Germinal center (tissue), 1 donor: ENCODE results near the gene ODC1.

Experiments
- DNase-seq: peaks from one replicate; pipeline ENCODE4 v3.0.0; 2012; ENCODE audit warnings: mixed read lengths, low spot score

Gene ODC1

DNA sequence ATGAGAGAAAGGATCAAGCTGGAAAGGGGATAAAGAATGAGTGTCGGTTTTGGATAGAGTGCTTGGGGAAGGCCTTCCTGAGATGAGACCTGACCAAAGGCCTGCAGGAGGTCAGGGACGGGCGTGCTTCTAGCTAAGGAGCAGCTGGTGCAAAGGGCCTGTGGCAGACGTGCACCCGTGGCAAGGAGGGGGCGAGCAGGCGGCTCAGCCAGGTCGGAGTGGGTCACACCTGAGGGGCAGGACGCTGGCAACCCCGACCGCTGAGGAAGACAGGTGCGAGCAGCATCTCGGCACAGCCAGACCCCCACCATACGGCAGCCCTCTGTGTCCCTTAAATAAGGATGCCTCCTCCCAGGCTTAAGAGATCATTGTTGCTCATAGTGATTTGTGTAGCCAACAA lies 48.1 kb downstream of the ODC1 start:
- no peak for DNase-seq

DNA sequence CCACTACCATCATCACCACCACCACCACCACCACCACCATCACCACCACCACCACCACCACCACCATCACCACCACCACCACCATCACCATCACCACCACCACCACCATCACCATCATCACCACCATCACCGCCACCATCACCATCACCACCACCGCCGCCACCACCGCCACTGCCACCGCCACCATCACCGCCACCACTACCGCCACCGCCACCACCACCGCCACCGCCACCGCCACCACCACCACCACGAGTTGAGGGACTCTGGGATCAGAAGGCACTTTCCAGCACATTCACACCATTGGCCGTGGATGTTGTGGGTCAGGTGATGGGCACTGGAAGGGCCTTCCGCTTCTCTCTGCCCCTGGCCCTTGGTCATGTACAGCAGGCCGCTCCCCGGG lies 48.8 kb downstream of the ODC1 start:
- no peak for DNase-seq

DNA sequence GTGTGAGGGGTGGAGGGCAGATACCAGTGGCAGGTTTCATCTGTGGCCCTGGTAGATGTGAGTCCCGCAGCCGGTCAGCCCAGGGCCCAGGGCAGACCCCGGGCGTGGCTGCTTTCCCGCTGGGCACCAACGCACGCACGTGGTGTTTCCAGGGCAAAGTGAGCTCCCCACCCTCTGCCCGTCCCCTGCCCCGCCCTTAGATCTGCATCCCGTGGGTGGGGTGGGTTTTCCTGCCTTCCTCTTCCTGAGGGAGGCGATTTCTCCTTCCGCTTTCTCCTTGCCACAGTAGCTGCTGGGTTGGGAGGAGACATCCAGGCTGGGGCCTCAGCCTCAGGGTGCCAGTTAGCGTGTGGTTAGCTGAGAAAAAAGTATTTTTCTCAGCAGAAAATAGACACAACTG lies 49.6 kb downstream of the ODC1 start:
- DNase-seq, result no peak

DNA sequence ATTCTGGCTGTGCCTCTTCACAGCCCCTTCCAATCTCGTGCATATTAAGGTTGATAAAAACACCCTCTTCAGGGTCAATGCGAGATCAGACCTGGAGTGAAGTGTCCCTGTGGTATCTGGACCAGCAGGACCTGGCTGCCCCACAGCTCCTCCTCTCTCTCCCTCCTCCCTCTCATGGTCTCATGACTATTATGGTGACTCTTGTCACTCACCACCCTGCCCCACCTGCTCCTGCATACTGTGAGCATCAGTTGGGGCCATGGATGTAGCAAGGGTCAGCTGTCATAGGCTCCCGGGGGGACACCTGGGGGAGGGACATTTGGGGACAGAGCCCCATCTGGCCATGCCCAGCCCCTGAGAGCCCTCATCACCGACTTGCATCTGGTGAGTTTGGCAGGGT lies 50.2 kb downstream of the ODC1 start:
- DNase-seq, result no peak

DNA sequence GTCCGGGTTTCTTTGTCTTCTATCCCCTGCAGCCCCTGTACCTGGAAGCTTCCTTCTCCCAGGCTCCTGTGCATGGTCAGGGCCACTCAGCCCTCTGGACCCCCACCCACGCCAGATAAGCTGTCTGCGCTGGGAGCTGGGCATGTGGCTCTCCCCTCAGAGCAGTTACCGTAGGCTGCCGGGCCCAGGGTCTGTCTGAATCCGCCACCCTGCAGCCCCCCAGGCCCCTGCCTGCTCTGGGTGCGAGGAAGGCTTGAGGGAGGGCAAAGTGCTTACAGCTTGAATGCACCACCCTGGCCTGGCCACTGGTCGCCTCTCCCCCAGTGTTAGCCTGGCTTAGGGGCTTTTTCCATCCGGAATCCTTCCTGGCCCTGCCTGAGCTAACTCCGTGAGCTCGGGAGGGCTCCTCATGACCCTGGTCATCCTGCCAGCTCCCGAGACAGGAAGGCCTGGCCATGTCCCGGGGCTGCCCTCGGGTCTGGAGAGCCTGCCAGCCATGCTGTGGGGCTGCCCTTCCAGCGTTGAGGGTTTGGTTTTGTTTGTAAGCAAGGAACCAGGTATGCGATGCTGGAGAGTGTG lies 50.7 kb downstream of the ODC1 start:
- no peak for DNase-seq

DNA sequence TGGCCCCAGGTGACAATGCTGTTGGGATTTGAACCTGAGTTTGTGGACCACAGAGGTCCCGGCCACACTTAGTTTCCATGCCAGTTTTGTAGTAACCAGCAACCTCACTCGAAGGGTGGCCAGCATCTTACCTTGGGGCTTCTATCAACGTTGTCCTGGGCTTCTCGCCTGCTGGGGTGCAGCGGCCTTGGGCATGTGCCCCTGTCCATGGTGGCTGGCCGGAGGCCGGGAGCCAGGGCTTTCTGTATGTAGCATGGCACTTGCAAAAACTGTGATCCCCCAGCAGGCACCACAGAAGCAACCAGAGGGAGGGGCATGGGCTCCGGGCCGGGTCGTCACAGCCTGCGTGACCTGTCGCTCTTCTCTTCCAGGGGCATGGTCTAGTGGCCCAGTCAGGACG lies 51.7 kb downstream of the ODC1 start:
- no peak for DNase-seq

DNA sequence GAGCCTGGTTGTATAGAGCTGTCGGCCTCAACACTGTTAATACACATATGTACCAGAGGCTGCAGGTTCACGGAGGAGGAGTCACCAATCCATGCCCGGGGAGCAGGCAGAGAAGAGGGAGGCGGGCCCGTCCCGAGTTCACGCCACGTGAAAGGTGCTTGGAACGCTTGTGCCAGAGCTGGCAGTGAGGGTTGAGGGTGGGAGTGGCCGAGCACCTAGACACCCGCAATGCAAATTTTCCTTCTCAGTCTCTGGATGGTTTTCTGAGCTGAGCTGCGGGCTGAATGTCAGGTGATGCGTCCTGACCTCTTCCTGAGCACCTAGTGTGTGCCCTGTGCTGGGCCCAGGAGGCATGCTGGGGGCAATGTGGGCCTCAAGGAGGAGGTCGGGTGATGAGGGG lies 52.2 kb downstream of the ODC1 start:
- no peak for DNase-seq

DNA sequence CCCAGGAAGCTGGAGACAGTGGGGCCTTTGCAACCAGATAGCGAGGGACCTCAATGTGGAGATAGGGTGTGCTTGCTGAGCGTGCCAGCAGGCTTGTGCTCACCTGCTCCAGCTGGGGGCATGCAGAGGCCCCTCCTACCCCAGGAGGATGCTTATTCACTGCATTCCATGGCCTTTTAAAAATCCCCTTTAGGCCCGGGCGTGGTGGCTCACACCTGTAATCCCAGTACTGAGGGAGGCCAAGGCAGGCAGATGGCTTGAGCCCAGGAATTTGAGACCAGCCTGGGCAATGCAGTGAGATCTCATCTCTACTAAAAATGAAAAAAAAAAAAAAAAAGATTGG lies 54.5 kb downstream of the ODC1 start:
- no peak for DNase-seq

DNA sequence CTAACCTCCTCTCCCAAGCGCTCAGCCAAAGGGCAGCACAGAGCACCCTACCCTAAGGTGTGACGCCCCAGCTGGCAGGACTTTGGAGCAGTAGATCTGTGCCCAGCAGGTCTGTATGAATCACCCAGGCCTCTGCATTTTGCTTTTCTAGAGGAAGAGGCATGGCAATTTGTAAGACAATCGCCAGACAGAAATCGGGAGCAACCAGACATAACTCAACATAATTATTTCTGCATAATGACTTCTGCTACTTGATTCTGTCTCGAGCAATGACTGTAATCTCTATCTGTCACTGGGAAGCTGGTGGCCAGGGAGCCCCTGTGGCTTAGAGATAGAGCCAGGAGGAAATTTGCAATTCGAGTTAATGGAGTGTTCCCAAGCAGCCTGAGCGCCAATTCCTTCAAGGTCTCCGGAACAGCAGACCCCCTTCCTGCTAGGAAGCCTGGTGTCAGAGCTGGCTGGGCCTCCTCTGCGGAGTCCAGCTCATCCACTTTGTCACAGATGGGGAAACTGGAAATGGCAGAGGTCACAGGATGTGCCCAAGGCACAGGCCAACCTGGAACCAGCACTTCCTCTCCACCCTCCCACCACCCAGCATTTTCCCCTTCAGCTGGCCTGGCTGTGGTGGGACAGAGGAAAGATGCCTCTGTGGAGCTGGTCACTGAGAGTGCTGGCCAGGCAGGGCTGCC lies 55.0 kb downstream of the ODC1 start:
- DNase-seq, result no peak

DNA sequence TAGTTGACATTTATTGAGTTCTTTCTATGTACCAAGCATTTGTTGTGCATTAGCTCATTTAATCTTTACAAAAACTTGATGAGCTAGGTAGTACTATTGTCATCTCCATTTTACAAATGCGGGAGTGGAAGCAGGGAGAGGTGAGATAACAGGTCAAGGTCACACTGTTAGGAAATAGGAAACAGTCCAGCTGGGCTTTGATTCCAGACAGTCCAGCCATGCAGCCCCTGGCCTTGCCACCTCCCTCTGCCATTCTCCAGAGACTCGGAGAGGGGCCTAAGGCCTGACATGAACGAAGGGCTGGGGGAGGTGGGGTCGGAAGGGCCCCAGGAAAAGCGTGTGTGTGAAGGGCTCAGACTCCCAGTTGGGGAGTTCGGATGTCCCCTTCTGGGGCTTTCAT lies 55.6 kb downstream of the ODC1 start:
- no peak for DNase-seq

DNA sequence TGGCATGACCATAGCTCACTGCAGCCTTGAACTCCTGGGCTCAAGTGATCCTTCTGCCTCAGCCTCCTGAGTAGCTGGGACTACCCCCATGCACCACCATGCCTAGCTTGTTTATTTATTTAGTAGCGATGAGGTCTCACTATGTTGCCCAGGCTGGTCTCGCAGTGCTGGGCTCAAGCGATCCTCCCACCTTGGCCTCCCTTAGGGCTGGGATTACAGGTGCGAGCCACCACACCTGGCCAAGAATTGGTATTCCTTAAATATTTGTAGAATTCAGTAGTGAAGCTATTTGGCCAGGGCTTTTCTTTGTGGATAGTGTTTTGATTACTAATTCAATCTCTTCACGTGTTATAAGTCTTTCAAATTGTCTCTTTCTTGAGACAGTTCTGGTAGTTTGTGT lies 56.0 kb downstream of the ODC1 start:
- DNase-seq, result no peak

DNA sequence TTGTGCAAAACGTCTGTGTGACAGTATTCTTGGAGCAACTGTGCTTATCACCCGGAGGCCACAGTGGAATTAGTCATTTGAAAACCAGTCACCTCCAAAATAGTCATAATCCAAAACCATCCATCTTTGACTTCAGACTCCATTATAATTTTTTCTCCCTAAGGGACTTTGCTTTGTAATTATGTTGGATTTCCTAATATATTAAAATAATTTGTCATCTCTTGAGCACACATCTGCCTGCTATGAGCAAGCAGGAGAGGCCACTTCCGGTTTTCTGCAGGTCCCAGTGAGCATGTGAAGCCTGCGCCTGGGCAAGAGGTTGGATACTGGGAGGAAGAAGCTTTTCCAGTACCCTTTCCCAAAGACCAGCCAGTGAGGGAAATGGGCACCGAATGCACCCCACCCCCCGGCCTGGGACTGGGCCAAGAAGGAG lies 57.7 kb downstream of the ODC1 start:
- no peak for DNase-seq
